Epithelial cell of proximal tubule (primary cell): Measurements from ENCODE around the gene FAM120A. TPM values are rescaled to one million over a fixed set of nuclear protein-coding genes. Genes with fewer than 3 reads are reported as not detected.

ENCODE experiments used
- DNase-seq: peaks from one replicate; pipeline ENCODE4 v3.0.0-alpha.2; 2011; ENCODE audit warnings: low read depth
- H3K4me3 ChIP-seq: 2 replicates; pipeline ENCODE4 v1.5.1; 2011; ENCODE audit warnings: low read depth, mild to moderate bottlenecking, low read length
- total RNA-seq: library from RNA; depleted of rRNA; stranded (reverse); fragments of >200 nt; gene quantifications from 2 replicates; pipeline ENCODE4 v1.2.3, GENCODE V29; 2015
- TF ChIP-seq, protein P1 (sequence below): conservative IDR thresholded peaks from 2 replicates; pipeline ENCODE4 v1.5.1; 2012; ENCODE audit warnings: low read depth, mild to moderate bottlenecking, low read length

The FAM120A gene
- total RNA-seq, 1 donor from 2014 or later, result 71.0 TPM

DNA sequence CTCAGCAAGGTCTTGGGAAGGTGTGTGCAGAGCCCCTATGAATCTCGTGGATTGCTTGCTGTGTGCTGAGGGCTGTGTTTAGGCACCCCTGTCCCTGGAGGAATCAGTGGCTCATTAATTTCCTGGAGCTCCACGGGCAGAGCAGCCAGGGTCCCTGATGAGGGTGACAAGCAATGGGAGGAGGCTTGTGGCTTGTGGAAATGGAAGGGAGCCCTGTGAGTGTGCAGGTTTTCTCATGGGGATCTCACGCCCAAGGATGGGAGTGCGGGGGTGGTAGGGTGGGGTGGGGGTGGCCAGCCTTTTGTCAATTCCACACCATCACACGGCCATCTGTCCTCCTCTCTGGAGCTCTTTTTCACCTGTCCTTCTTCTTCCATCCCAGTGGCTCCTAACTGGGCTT lies 150.2 kb downstream of the FAM120A start:
- TF ChIP-seq, protein P1, sequence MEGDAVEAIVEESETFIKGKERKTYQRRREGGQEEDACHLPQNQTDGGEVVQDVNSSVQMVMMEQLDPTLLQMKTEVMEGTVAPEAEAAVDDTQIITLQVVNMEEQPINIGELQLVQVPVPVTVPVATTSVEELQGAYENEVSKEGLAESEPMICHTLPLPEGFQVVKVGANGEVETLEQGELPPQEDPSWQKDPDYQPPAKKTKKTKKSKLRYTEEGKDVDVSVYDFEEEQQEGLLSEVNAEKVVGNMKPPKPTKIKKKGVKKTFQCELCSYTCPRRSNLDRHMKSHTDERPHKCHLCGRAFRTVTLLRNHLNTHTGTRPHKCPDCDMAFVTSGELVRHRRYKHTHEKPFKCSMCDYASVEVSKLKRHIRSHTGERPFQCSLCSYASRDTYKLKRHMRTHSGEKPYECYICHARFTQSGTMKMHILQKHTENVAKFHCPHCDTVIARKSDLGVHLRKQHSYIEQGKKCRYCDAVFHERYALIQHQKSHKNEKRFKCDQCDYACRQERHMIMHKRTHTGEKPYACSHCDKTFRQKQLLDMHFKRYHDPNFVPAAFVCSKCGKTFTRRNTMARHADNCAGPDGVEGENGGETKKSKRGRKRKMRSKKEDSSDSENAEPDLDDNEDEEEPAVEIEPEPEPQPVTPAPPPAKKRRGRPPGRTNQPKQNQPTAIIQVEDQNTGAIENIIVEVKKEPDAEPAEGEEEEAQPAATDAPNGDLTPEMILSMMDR, result no peak
- no peak overlapping the region for H3K4me3 ChIP-seq
- DNase-seq, result no peak

DNA sequence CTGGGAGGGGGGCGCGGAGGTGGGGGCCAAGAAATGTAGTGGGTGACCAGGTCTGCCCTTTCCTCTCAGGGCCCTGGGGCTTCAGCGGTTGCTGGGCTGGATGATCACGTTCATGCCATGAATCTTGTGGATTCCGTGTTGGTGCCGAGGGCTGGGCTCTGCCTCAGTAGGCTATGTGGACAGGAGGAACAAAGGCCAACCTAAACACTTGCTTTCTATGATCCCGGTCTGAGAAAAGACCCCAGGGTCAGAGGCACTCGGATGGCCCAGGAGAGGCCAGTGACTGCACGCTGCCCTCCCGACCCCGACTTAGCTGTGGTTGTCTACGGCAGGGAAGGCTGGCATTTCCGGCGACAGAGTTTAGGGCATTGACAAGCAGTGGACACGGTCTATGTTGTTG lies 151.5 kb downstream of the FAM120A start:
- no peak overlapping the region for H3K4me3 ChIP-seq
- TF ChIP-seq, protein P1, result no peak
- DNase-seq, result no peak

DNA sequence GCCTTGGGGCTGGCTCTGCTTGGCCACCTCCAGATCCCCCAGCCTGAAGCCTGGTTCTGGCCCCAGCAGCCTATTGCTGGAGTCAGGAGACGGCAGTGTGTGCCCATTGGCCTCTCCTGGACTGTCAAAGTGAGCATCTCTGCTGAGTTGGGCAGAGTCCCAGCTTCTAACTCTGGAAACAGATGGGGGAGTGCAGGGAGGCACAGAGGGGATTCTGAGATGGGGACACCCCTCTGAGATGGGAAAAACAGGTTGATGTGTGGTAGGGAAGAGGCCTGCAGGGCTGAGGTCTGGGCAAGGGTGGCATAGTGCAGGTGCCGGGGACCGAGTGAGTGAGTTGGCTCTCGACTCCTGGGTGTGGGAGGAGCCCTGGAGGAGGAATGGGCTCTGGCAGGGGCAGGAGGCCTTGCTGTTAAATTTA lies 152.4 kb downstream of the FAM120A start:
- TF ChIP-seq, protein P1, result no peak
- H3K4me3 ChIP-seq, result no peak overlapping the region
- no peak for DNase-seq

DNA sequence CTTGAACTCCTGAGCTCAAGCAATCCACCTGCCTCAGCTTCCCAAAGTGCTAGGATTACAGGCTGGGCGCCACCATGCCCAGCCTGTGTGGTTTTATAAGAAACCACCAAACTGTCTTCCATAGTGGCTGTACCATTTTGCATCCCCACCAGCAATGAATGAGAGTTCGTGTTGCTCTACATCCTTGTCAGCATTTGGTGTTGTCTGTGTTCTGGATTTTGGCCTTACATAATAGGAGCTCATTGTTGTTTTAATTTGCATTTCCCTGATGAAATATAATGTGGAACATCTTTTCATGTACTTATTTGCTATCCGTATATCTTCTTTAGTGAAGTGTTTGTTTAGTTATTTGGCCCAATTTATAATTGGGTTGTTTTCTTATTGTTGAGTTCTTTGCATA lies 154.7 kb downstream of the FAM120A start:
- H3K4me3 ChIP-seq, result no peak overlapping the region
- TF ChIP-seq, protein P1, result no peak
- DNase-seq, result no peak

DNA sequence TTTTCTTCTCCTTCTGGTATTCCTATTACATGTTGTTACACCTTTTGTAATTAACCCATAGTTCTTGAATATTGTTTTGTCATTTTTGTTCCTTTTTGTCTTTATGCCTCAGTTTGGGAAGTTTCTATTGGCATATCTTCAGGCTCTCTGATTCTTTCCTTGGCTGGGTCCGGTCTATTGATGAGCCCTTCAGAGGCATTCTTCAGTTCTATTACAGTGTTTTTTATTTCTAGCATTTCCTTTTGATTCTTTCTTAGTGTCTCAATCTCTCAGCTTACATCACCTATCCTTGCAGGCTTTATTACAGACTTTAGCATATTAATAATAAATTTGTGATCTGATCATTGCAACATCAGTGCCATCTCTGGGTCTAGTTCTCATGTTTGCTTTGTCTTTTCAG lies 158.7 kb downstream of the FAM120A start:
- no peak for DNase-seq
- TF ChIP-seq, protein P1, result no peak

DNA sequence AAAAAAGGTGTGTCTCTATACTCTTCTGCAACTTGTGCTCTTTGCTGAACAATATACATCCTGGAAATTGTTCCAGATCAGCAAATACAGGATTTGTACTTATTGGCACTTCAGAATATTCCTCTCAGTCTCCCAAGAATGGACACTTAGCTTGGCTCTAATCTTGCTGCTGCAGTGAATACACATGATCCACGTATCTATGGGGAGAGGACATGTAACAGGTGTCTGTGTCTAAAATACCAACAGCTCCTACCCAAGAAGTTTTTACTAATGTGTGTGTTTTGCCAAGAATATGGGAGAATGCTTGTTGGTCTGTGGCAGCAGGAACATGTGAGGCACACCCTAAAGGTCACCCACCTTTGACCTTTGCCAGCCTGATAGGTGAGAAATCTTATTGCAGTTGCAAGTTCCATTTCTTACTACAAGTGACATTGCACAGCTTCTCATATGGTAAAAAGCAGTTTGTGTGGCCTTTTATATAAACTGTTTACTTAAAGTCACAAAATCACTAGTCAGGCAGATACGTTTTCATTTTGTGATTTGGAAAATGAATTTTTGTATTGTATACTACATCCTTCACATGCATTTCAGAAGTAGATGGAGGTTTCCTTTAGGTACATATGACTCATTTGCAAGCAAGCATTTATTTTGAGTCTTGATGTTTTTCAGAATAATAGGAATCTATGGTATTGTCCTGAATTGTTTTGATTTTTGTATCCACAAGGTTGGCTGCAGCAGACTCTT lies 160.7 kb downstream of the FAM120A start:
- TF ChIP-seq, protein P1, result no peak
- no peak for DNase-seq
- no peak overlapping the region for H3K4me3 ChIP-seq

More for the DNA sequence above, 158.7 kb downstream of the FAM120A start:
- H3K4me3 ChIP-seq, result no peak overlapping the region

DNA sequence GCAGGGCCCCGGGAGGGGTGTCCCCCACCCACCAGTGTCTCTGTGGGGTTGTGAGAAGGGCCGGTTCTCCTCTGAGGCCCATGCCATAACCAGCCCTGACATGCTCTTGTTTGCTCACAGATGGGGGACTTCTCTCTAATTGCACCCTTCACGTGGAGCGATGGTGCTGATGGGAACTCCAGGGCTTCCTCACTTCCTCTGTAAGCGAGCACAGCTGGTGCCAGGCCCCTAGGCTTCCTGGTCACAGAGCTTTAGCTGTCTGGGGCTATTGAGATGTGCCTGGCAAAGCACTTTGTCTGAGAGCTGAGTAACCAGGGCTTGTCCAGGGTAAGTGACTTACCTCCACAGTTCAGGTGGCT lies 161.3 kb downstream of the FAM120A start:
- no peak overlapping the region for H3K4me3 ChIP-seq
- no peak for DNase-seq
- TF ChIP-seq, protein P1, result no peak
